GM23338 (cell line): Measurements from ENCODE around the gene TARS3. TPM values are rescaled to one million over a fixed set of nuclear protein-coding genes. Genes with fewer than 3 reads are reported as not detected.

Source experiments
- ATAC-seq: fragments of 200-7000 bp; cut with Tn5 transposase; 3 replicates; pipeline ENCODE4 v1.9.1; 2020
- DNase-seq: peaks from one replicate; pipeline ENCODE4 v3.0.0-alpha.2; 2015; ENCODE audit warnings: low spot score
- H2AFZ ChIP-seq: fragments of 200-600 bp; sonication (generic); 2 replicates; pipeline ENCODE4 v1.8.0; 2016; ENCODE audit warnings: antibody characterized with exemption, mild to moderate bottlenecking, moderate library complexity
- H3F3A ChIP-seq: fragments of 200-600 bp; sonication (generic); replicated peaks from 2 replicates; pipeline ENCODE4 v1.8.0; 2017; ENCODE audit warnings: antibody characterized with exemption, mixed run types, low read depth
- H3K27ac ChIP-seq: fragments of 200-600 bp; sonication (generic); 2 replicates; pipeline ENCODE4 v1.6.1; 2016; ENCODE audit warnings: low read depth
- H3K27me3 ChIP-seq: fragments of 200-600 bp; sonication (generic); 2 replicates; pipeline ENCODE4 v1.8.0; 2016; ENCODE audit warnings: mild to moderate bottlenecking, mixed run types, moderate library complexity; ENCODE audit not compliant: insufficient read depth
- H3K36me3 ChIP-seq: fragments of 200-600 bp; sonication (generic); 2 replicates; pipeline ENCODE4 v1.8.0; 2016; ENCODE audit warnings: mild to moderate bottlenecking; ENCODE audit not compliant: insufficient read depth
- H3K4me1 ChIP-seq: fragments of 200-600 bp; sonication (generic); 2 replicates; pipeline ENCODE4 v1.8.0; 2016; ENCODE audit warnings: mild to moderate bottlenecking, moderate library complexity; ENCODE audit not compliant: insufficient read depth
- H3K4me2 ChIP-seq: fragments of 200-600 bp; sonication (generic); 2 replicates; pipeline ENCODE4 v1.7.1; 2017; ENCODE audit warnings: mixed run types
- H3K4me3 ChIP-seq: fragments of 200-600 bp; sonication (generic); 2 replicates; pipeline ENCODE4 v1.6.1; 2016; ENCODE audit warnings: mixed run types
- H3K79me2 ChIP-seq: fragments of 200-600 bp; sonication (generic); replicated peaks from 2 replicates; pipeline ENCODE4 v1.8.0; 2017; ENCODE audit warnings: mild to moderate bottlenecking; ENCODE audit not compliant: insufficient read depth
- H3K9me2 ChIP-seq: fragments of 200-600 bp; sonication (generic); 2 replicates; pipeline ENCODE4 v1.8.0; 2017; ENCODE audit not compliant: insufficient read depth
- H4K20me1 ChIP-seq: fragments of 200-600 bp; sonication (generic); replicated peaks from 2 replicates; pipeline ENCODE4 v1.8.0; 2017; ENCODE audit warnings: mild to moderate bottlenecking; ENCODE audit not compliant: insufficient read depth
- H3K27ac Mint-ChIP-seq: 2 replicates; pipeline ENCODE4 v1.8.0; 2020; ENCODE audit warnings: inconsistent platforms, mild to moderate bottlenecking, moderate library complexity, mixed read lengths
- H3K27me3 Mint-ChIP-seq: 3 replicates; pipeline ENCODE4 v1.8.0; 2022; ENCODE audit warnings: low read depth, mild to moderate bottlenecking, moderate library complexity, mixed read lengths, inconsistent platforms; ENCODE audit not compliant: insufficient read depth, poor library complexity
- H3K36me3 Mint-ChIP-seq: 3 replicates; pipeline ENCODE4 v1.8.0; 2021; ENCODE audit warnings: low read depth, mild to moderate bottlenecking, inconsistent platforms, moderate library complexity, mixed read lengths
- H3K4me1 Mint-ChIP-seq: 3 replicates; pipeline ENCODE4 v1.8.0; 2020; ENCODE audit warnings: mild to moderate bottlenecking, inconsistent platforms, mixed read lengths
- H3K4me3 Mint-ChIP-seq: 3 replicates; pipeline ENCODE4 v1.8.0; 2021; ENCODE audit warnings: moderate library complexity, mild to moderate bottlenecking, inconsistent platforms, mixed read lengths
- H3K9me3 Mint-ChIP-seq: 3 replicates; pipeline ENCODE4 v1.8.0; 2020; ENCODE audit warnings: moderate library complexity, mild to moderate bottlenecking, inconsistent platforms, mixed read lengths
- CREB1 ChIP-seq: fragments of 250-450 bp; sonication (Bioruptor Pico); IDR thresholded peaks from 2 replicates; pipeline ENCODE4 v1.5.0; 2020; ENCODE audit warnings: low read depth, mild to moderate bottlenecking, moderate library complexity
- EZH2phosphoT487 ChIP-seq: fragments of 200-600 bp; sonication (generic); IDR thresholded peaks from one replicate; pipeline ENCODE4 v1.8.1; 2018; ENCODE audit warnings: antibody characterized with exemption; ENCODE audit not compliant: unreplicated experiment
- POLR2AphosphoS5 ChIP-seq: IDR thresholded peaks from 2 replicates; pipeline ENCODE4 v1.6.1; 2016; ENCODE audit warnings: antibody characterized with exemption, low read depth
- STAT1 ChIP-seq: IDR thresholded peaks from one replicate; pipeline ENCODE4 v1.6.1; 2016; ENCODE audit warnings: antibody characterized with exemption; ENCODE audit not compliant: unreplicated experiment
- ZNF114 ChIP-seq: fragments of 250-450 bp; sonication (Bioruptor Pico); IDR thresholded peaks from 2 replicates; pipeline ENCODE4 v1.5.0; 2020; ENCODE audit warnings: mild to moderate bottlenecking, moderate library complexity
- ZNF331 ChIP-seq: fragments of 250-450 bp; sonication (Bioruptor Pico); IDR thresholded peaks from 2 replicates; pipeline ENCODE4 v1.5.0; 2020; ENCODE audit warnings: low read depth, mild to moderate bottlenecking, moderate library complexity
- polyA plus RNA-seq: library from polyadenylated mRNA; unstranded; fragments of >200 nt; fragmentation: Nextera tagmentation; extraction: Ambion mirVana; gene quantifications from 2 replicates; pipeline ENCODE4 v1.2.1, GENCODE V29; 2016
- total RNA-seq: library from RNA; depleted of rRNA; stranded (reverse); fragments of >200 nt; shearing (Covaris generic); gene quantifications from 2 replicates; pipeline ENCODE4 v1.2.3, GENCODE V29; 2014
- TF ChIP-seq, protein P1 (sequence below): fragments of 250-450 bp; sonication (Bioruptor Pico); IDR thresholded peaks from 2 replicates; pipeline ENCODE4 v1.5.0; 2020; ENCODE audit warnings: mild to moderate bottlenecking, moderate library complexity
- TF ChIP-seq, protein P2 (sequence below), 2 experiments: fragments of 200-600 bp in 1 of 2; sonication (generic) in 1 of 2; conservative IDR thresholded peaks; 2 replicates each; pipeline versions ENCODE4 v1.5.1 to v1.6.1; 2016 to 2017; ENCODE audit warnings: antibody characterized with exemption in 2 of 2, low read depth in 2 of 2, mild to moderate bottlenecking in 2 of 2, moderate library complexity in 1 of 2

TARS3 gene
- total and polyA plus RNA-seq, 2 experiments from 2014 or later = 13.0 to 15.4 TPM

DNA sequence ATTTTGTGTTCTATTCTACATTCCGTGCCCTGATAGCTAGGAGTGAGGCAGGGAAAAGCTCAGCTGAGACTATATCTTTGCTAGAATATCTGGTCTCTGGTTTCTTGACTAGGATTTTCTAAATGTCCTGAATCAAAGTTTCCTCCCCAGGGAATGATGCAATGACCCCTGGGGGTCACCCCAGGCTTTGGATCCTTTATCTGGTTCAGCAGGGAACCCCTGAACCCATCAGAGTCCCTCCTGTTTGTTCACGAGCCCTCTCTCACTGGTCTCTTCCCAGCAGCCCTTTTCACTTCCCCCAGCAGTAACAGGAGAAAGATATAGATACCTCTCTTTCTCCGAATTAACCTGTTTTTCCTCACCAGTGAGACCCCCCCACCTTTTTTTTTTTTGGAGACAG lies 86.4 kb downstream of the TARS3 start:
- H3K79me2 ChIP-seq = no peaks in the 10 kb centered on the region
- no peak for TF ChIP-seq ZNF331 (CRISPR knock-in tag)
- TF ChIP-seq, protein P1, sequence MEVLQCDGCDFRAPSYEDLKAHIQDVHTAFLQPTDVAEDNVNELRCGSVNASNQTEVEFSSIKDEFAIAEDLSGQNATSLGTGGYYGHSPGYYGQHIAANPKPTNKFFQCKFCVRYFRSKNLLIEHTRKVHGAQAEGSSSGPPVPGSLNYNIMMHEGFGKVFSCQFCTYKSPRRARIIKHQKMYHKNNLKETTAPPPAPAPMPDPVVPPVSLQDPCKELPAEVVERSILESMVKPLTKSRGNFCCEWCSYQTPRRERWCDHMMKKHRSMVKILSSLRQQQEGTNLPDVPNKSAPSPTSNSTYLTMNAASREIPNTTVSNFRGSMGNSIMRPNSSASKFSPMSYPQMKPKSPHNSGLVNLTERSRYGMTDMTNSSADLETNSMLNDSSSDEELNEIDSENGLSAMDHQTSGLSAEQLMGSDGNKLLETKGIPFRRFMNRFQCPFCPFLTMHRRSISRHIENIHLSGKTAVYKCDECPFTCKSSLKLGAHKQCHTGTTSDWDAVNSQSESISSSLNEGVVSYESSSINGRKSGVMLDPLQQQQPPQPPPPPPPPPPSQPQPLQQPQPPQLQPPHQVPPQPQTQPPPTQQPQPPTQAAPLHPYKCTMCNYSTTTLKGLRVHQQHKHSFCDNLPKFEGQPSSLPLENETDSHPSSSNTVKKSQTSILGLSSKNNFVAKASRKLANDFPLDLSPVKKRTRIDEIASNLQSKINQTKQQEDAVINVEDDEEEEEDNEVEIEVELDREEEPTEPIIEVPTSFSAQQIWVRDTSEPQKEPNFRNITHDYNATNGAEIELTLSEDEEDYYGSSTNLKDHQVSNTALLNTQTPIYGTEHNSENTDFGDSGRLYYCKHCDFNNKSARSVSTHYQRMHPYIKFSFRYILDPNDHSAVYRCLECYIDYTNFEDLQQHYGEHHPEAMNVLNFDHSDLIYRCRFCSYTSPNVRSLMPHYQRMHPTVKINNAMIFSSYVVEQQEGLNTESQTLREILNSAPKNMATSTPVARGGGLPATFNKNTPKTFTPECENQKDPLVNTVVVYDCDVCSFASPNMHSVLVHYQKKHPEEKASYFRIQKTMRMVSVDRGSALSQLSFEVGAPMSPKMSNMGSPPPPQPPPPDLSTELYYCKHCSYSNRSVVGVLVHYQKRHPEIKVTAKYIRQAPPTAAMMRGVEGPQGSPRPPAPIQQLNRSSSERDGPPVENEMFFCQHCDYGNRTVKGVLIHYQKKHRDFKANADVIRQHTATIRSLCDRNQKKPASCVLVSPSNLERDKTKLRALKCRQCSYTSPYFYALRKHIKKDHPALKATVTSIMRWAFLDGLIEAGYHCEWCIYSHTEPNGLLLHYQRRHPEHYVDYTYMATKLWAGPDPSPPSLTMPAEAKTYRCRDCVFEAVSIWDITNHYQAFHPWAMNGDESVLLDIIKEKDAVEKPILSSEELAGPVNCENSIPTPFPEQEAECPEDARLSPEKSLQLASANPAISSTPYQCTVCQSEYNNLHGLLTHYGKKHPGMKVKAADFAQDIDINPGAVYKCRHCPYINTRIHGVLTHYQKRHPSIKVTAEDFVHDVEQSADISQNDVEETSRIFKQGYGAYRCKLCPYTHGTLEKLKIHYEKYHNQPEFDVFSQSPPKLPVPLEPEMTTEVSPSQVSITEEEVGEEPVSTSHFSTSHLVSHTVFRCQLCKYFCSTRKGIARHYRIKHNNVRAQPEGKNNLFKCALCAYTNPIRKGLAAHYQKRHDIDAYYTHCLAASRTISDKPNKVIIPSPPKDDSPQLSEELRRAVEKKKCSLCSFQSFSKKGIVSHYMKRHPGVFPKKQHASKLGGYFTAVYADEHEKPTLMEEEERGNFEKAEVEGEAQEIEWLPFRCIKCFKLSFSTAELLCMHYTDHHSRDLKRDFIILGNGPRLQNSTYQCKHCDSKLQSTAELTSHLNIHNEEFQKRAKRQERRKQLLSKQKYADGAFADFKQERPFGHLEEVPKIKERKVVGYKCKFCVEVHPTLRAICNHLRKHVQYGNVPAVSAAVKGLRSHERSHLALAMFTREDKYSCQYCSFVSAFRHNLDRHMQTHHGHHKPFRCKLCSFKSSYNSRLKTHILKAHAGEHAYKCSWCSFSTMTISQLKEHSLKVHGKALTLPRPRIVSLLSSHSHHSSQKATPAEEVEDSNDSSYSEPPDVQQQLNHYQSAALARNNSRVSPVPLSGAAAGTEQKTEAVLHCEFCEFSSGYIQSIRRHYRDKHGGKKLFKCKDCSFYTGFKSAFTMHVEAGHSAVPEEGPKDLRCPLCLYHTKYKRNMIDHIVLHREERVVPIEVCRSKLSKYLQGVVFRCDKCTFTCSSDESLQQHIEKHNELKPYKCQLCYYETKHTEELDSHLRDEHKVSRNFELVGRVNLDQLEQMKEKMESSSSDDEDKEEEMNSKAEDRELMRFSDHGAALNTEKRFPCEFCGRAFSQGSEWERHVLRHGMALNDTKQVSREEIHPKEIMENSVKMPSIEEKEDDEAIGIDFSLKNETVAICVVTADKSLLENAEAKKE (CRISPR knock-in tag) = no peak
- TF ChIP-seq STAT1 = no peak
- TF ChIP-seq, protein P2, sequence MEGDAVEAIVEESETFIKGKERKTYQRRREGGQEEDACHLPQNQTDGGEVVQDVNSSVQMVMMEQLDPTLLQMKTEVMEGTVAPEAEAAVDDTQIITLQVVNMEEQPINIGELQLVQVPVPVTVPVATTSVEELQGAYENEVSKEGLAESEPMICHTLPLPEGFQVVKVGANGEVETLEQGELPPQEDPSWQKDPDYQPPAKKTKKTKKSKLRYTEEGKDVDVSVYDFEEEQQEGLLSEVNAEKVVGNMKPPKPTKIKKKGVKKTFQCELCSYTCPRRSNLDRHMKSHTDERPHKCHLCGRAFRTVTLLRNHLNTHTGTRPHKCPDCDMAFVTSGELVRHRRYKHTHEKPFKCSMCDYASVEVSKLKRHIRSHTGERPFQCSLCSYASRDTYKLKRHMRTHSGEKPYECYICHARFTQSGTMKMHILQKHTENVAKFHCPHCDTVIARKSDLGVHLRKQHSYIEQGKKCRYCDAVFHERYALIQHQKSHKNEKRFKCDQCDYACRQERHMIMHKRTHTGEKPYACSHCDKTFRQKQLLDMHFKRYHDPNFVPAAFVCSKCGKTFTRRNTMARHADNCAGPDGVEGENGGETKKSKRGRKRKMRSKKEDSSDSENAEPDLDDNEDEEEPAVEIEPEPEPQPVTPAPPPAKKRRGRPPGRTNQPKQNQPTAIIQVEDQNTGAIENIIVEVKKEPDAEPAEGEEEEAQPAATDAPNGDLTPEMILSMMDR (conservative IDR thresholded peaks at IDR 0.05; ENCODE audit: low read depth in 2 of 2) = no peak
- TF ChIP-seq POLR2AphosphoS5 = no peak
- no peak for TF ChIP-seq CREB1 (CRISPR knock-in tag)
- no peak for TF ChIP-seq ZNF114
- TF ChIP-seq EZH2phosphoT487 = no peak
- no peak overlapping the region for H3K4me3 Mint-ChIP-seq
- DNase-seq (no peak), ATAC-seq (peak; percentile 73)
- H3K4me2 ChIP-seq = 0 out of 2 replicates have a peak overlapping the region, but pooled peaks have one; percentile 34
- peaks cover 8% of the 10 kb centered on the region; the same call in 1 of the 2 replicates for H4K20me1 ChIP-seq
- H3F3A ChIP-seq = no peaks in the 10 kb centered on the region
- peak overlapping the region; percentile 20; the same call in 1 of the 2 replicates for H3K27ac ChIP-seq
- H3K27ac Mint-ChIP-seq = peak overlapping the region; percentile 93
- H3K36me3 Mint-ChIP-seq = peaks cover 4% of the 10 kb centered on the region; the same call in 2 of the 3 replicates
- H3K9me2 ChIP-seq = no peaks in the 10 kb centered on the region
- H3K4me3 ChIP-seq = no peak overlapping the region
- H3K9me3 Mint-ChIP-seq = no peaks in the 10 kb centered on the region
- H3K36me3 ChIP-seq = 0 out of 2 replicates have a peak, but pooled peaks cover under 1% of the 10 kb centered on the region
- H3K4me1 ChIP-seq = peaks cover 18% of the 10 kb centered on the region; the same call in 1 of the 2 replicates
- H3K4me1 Mint-ChIP-seq = peaks cover 22% of the 10 kb centered on the region
- no peak overlapping the region for H2AFZ ChIP-seq
- peaks cover 6% of the 10 kb centered on the region for H3K27me3 Mint-ChIP-seq
- H3K27me3 ChIP-seq = no peaks in the 10 kb centered on the region
